ENCODE measurements around the gene CTNNBIP1.

Gene CTNNBIP1

DNA sequence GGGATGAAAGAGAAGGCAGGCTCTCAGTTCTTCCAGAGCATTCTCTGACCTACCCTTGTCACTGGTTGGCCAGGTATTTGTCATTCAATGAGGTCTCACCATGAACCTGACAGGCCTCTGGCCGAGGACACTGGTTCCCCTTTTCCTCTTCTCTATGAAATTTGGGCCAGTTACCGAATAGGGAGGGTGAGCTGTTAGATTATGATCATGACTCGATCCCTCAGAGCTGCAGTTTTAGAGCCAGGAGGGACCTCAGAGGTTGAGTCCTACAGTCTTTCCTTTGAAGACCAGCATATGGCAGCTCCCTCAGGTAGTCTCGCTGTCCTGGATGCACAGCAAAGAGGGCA lies 56.8 kb downstream of the CTNNBIP1 start:
- DNase-seq (ENCODE audit: low read depth in 2 of 2): no peak

DNA sequence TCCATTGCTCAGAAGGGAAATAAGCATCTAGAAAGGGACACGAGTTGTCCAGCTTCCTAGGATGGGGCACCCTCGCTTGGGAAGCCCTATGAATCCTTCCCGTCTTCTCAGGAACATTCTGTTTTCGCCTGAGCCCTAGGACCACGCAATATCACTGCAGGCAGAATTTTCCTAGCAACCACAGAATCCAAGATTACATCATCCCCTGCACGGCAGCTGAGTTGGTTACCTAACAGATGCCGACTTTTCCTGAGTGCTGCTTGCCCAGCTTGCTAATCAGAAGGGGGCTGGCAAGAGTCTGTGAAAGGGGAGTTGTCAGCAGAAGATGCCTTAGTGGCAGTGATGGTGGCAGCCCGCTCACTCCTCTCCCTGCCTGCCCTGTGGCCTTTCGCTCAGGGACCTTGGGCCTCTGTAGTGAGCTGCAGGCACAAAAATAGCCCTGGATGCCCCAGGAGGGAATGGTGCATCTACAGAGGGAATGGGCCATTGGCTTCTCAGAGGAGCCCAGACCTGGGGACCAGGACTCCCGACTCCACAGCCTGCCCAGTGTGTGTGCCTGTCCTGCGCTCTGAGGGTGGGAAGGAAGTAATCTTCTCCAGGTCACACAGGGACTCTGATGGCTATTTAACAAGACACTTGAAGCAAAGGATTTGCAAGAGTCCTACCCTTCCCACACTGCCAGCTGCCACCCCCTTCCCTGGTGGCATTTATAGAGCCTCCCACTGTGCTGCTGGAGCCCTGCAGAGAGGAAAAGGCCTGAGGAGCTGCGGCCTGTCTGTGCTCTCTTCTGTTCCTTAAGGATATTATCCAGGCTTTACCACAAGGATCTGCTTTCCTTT lies 57.4 kb downstream of the CTNNBIP1 start:
- DNase-seq (ENCODE audit: low read depth in 2 of 2): no peak

DNA sequence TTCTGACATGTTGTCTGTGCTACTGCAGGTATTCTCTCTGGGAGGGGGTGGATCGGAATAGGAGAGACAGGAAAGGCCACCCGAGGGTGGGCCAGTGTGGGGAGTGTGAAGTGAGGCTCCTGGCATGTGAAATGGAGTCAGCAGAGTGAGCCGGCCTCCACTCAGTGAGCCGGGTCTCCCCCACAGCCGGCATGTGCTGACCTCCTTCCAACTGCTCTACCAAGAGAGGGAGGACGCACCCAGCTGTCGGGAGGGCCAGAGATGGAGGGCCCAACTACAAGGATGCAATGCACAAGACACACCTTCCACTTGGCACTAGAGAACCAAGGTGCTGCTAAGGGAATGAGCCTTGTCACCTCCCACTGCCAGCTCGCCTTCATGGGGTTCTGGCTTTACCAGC lies 58.1 kb downstream of the CTNNBIP1 start:
- DNase-seq (ENCODE audit: low read depth in 2 of 2): no peak

DNA sequence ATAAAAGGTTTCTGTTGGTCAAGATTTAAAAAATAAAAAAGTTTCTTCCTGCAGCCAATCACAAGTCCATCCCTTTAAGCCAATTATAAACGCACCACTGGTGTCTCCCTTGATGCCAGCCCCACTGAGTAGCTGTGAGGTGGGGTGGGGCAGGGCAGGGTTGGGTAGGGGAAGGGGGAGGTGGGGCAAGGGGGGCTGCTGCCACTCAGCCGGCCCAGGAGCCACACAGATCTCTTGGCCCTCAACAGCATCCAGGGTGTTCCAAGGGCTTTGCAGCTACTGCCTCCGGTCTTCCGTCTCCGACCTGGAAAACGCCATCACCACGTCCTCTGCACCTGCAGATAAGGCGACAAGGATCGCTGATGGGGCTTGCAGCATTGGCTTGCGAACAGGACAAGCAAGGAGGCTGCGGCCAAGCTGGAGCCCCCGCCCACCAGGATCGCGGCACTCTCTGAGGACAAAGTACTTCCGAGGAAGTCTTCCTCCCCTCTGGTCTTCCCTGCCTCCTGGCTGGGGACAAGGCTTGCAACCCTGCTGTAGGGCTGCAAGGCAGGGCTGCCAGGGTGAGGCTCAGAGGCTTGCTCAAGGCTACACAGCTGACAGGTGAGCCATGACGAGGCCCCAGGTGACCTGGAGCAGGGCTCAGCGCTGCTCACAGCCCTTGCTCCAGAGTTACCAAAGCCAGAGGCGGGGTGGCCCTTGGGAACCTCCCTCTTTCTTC lies 59.5 kb downstream of the CTNNBIP1 start:
- DNase-seq (ENCODE audit: low read depth in 2 of 2): no peak

DNA sequence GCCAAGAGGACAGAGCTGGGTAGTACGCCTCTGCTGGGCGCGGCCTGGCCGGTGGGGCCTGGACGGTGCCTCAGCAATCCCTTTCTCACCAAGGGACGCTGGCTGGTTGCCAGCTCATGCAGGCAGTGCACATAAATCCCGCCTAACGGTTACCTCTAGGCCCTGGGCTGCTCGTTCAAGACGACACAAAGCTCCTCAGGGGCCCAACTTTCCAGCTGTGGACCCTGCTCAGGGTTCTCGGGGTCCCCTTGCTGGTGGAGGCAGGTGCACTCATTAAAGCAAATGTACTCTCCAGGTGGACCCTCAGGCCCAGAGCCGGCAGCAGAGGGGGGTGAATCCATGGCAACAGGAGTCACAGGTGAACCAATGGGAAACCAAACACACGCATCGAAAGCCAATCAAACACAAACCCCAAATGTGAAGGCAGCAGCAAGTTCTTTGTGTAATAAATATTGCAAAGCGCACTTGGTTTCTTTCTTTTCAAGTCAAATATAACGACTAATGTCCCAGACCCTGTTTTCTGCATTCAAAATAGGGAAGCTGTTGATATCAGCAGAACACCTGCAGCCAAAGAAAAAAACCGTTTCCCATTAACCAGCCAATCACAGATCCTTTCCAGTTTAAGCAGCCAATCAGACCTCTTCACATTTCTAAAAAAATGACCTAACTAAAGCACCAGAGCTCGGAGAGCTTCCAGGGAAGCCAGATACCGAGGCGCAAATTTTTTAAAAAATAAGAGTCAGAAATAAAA lies 60.2 kb downstream of the CTNNBIP1 start:
- DNase-seq (ENCODE audit: low read depth in 2 of 2): no peak

DNA sequence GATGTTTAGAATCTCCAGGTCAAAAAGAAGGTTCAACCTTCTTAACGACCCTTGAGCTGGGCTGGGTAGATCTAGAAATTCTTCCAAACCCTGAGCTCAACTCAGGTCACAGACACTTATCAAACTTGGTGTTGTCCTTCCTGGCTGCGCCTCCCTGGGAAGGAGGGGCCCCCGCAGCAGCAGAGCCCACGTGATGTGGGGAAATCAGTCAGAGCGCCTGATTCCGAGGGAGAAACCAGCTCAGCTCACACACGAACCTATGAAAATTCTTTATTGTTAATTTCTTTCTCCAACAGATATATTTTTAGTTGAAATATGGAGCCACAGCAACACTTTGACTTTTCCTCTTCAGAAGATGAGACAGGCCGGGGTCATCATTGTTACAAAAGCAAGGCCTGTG lies 62.0 kb downstream of the CTNNBIP1 start:
- DNase-seq (ENCODE audit: low read depth in 2 of 2): no peak

DNA sequence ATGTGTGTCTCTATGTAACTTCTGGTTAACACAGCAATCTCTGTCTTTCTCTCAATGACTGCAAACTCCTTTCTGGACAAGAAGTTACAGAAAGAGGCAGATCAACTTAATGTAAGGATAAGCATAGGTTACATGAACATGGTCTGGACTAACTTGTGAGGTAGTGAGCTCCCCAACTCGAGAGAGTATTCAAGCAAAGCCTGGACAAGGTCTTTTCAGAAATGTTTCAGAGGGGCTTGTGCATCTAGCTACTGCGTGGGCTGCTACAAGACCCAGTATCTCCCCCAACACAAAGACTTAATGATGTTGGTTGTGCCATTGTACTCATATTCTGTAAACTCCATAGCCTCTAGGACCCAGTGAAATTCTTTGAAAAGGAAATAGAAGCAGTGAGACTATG lies 62.8 kb downstream of the CTNNBIP1 start:
- no peak for DNase-seq (ENCODE audit: low read depth in 2 of 2)

DNA sequence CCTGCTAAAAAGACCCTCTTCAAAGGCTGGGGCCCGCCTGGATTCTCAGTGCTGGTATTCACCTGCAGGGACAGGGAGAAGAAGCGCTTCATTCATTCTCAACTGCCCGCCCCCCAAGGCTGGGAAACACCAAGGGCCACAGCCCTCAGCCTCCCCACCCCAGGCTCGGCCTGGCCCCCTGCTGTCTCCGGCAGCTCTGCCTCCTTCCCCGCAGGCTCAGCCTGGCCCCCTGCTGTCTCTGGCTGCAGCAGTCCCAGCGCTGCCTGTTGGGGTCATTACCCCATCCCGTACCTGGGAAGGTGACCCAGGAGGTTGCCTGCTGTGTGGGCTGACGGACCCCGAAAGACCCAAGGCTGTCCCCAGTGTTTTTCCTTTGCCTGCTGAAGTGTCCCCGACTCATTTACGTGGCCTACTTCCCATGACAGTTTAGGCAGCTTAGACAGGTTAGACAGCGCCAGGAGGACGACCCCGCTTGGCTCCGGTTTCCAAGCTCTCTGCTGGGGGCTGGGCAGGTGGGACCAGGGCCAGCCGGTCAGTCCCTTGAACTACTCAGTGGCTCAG lies 63.4 kb downstream of the CTNNBIP1 start:
- DNase-seq (ENCODE audit: low read depth in 2 of 2): no peak

DNA sequence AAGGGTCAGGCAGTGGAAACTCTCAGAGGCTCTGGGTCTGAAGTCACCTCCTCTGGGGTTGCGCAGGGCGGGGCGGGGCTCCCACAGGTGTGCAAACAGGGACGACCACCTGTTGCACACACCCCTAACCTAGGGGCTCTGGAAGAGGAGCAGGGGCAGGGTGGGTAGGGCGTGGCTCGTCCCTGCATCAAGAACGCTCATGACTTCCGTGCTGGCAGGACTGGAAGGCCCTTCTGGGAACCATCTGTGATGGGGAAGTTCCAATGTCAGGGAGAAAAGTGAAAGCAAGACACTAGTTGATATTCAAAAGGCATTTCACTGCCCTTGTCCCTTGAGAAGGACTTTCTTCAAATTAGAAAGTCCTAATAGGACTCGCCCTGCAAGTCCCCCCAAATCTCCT lies 64.2 kb downstream of the CTNNBIP1 start:
- no peak for DNase-seq (ENCODE audit: low read depth in 2 of 2)

DNA sequence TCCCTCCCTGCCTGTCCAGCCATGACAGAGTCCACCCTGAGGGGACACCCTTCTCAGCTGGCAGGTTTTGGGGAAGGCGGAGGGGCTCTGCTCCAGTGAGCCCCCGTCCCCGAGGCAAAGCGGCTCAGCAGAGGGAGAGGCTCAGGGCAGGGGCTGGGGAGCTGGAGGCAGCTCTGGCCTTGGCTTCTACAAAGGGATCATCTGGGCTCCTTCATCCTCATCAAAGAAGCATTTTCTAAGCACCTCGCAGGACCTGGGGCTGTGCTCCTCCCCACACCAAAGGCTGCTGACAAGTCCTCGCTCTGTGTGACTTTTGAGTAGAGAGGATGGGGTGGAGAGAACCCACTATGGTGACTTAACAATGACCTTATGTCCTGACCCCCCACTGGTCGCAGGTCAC lies 65.3 kb downstream of the CTNNBIP1 start:
- no peak for DNase-seq (ENCODE audit: low read depth in 2 of 2)

DNA sequence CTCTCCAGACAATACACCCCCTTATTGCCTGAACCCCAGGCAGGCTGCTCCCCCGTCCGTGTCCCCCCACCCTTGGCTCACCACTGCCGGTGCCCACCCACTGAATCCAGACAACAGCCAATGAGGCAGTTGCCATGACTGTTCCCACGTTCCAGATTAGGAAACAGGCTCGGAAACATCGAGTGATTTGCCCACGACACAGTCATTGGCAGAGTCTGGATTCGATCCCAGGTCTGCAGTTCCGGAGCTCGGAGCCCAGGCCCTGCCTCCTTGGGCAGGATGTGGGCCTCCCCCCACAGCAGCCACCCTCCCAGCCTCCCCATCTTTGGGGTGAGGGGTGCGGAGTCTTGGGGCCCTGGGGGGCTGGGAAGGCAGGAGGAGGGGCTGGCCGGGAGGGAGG lies 66.0 kb downstream of the CTNNBIP1 start:
- DNase-seq (ENCODE audit: low read depth in 2 of 2): no peak

DNA sequence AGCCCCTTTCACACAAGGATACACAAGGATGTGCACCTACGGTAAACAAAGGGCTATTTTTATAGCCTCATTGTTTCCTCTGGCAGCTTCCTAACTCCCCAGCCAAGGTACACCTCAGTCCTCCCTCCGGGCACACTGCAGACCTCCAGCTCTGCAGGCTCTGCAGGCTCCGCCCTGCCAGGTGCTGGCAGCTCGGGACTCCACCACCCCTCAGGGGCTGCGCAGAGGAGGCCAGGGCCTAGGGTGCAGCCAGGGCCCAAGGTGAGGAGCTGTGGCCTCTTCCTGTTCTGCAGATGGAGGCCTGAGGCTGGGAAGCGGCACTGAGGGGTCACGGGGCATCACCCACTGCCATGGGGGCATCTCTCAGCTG lies 66.5 kb downstream of the CTNNBIP1 start:
- no peak for DNase-seq (ENCODE audit: low read depth in 2 of 2)

DNA sequence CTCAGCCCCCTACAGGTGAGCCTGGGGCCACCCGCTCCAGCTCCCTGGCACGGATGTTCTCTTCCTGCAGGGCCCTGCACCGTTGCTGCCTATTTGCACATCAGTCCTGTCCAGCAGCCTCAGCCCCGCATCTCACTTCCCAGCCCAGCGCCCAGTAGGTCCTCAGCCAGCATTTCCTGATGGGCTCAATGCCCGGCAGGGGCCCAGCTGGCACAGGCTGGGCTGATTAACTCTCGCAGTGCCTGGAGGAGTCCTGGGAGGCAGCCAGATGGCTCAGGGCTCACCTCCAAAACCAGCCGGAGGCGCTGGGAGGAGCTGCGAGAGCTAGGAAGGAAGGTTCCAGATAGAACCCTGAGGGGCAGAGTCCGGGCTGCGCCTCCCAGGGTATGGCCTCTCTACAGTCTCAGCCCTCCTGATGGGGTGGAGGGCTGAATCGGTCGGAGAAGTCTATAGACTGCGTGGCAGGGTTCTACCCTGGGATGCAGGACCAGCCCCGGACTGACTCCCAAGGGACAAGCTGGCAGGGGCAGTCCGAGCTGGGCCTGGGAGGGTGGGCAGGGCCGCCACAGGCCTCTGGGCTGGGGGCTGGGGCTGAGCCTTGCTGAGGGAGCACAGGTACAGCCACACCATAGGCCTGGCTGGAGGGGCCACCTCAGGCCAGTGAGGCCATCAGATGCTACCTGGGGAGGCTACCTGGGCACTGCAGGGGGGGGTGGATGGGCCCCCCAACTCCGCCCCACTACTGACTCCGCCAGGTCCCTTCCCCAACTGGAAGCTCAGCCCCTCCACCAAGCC lies 67.1 kb downstream of the CTNNBIP1 start:
- no peak for DNase-seq (ENCODE audit: low read depth in 2 of 2)

DNA sequence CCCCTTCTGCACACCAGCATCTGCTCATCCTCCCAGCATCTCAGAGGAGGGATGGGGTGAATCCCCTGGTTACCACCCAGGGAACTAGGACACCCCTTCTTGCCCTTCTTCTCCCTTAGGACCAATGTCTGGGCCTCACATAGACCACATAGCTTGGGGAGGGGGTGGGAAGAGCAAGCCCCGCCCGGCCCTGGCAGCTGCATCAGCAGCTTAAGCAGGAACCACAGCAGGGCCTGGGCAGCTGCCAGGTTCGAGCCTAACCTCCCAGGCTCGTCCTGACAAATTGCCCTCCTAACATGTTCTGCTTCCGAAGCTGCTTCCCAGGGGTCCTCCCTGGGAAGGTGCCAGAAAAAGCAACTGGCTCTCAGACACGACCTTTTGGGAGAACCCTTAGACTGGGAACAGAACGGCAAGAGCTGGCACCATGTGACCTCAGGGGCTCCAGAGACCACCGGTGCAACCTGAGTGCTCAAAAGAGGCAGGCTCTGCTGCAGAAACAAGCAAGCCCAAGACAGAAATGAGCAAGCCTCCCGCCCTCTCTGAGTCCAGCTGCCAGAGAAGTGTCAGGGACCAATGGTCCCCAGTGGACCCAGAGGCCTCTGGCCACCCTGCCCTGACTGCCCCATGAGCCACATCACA lies 67.9 kb downstream of the CTNNBIP1 start:
- DNase-seq (ENCODE audit: low read depth in 2 of 2): no peak

DNA sequence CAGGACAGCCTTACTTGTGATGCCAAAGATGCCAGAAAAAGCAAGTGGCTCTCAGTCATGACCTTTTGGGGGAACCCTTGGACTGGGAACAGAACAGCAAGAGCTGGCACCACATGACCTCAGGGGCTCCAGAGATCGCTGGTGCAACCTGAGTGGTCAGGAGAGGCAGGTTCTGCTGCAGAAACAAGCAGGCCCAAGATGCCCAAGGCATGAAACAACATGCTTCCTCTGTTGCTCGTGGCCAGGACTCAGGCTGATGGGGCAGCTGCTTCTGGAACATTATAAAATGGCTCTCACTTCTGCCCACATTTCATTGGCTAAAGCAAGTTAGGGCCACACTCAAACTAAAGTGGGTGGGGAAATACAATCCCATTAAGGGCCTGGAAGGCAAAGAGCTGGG lies 68.6 kb downstream of the CTNNBIP1 start:
- DNase-seq (ENCODE audit: low read depth in 2 of 2): no peak

DNA sequence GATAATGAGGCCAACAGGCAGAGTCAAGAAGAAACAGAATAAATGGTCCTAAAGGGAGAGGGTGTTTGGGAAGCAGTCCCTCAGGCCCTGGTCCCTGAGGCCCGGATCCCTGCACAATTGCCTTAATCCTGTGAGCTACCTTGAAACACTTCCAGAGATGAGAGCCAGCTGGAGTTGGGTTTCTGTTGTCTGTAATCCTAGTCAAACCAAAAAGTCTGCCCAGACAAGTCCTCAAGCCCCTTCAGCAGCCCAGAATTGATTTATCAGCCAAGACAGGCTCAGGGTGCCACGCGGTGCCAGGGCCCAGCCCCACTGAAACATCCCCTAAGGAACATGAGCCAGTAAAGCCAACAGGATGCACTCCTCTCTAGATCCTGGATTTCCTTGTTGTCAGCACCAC lies 69.9 kb downstream of the CTNNBIP1 start:
- no peak for DNase-seq (ENCODE audit: low read depth in 2 of 2)

DNA sequence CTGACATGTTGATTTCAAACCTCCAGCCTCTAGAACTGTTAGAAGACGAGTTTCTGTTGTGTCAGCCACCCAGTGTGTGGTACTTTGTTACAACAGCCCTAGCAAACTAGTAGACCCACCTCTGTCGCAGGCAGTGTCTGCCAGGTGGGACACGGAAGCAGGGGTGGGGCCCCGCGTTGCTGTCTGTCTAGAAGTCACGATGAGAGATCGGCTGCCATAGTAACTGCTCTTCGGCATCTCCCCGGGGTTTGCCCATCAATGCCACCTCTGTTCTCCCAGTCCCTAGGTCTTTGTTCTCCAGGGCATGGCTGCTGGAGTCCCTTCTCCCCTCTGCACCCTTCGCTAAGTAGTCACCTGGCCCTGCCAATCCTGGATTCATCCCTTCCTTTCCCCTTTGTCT lies 71.1 kb downstream of the CTNNBIP1 start:
- no peak for DNase-seq (ENCODE audit: low read depth in 2 of 2)

DNA sequence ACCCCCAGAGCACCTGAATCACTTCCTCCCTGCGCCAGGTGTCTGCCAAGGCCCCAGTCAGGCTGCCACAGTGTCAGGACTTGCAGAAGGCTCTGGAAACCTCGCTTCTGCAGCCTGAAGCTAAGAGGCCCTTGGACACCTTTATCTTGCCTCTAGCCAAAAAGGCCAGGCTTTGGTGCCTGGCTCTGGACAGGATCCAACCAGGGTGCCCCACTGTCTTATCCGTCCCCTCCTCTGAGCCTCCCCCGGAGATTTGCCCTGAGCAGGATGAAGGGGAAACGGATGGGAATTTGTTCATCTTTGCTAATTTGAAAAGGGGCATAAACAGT lies 73.5 kb downstream of the CTNNBIP1 start:
- no peak for DNase-seq (ENCODE audit: low read depth in 2 of 2)

DNA sequence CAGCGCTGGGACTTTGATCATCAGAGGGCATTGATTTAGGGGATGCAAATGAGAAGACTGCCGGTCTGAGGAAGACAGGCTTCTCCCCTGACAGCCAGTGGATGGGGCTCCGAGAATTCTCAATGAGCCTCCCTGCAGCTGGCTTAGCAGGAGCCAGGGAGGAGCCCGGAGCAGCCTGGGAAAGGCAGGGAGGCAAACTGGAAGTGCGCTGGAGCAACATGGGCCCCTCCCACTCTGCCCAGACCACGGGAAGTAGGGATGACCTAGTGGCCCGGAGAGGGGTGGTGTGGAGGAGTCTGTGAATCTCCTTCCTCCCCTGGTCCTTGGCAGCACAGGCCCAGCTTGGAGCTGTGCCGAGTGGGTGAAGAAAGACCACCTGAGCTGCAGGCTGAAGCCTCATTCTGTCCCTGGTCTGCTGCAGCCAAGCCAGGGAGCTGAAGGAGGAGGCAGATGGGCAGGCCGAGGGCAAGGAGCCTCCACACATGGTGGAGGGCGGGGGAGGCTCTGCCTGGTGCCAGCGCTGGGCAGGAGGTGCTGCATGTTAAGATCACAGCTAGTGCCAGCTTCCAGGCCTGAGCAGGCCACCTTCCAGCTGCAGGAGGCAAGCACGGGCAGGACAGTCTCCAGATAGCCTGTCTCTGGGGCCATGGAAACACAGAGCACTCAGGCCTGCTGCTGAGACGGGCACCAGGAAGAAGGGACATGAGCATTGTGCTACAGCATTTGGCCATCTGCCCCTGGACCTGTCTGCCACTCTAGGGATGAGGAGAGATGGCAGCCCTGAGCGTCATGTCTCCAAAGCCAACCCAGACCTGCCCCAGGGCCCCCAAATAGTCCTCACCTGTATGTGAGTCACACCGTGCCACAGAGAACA lies 74.1 kb downstream of the CTNNBIP1 start:
- DNase-seq (ENCODE audit: low read depth in 2 of 2): no peak

DNA sequence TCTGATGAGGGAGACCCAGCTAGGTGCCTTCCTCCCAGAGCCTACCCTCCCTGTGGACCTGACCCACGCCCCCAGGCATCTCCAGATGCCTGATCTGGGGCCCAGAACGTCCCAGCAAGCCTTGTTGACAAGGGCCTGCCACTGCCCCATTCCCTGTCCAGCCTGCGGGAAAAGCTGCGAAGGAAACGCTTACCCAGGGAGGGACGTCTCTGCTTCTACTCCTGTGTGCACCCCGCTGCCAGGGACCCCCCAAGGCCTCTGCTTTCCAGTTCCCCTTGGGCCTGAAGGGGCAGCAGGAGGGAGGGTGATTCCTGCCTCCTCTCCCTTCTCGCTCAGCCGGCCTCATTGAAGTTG lies 74.7 kb downstream of the CTNNBIP1 start:
- DNase-seq (ENCODE audit: low read depth in 2 of 2): no peak
